NCI-H69 (cell line): ENCODE data around the gene PPP1R17.

Experiments
- DNase-seq: peaks from one replicate; lab custom pipeline; 2025; lab: John Stamatoyannopoulos, UW

The PPP1R17 gene

GRCh38 chr7:31699050-31699449 lies 12.0 kb downstream of the PPP1R17 start:
- no peak for DNase-seq

GRCh38 chr7:31702354-31702753 lies 15.3 kb downstream of the PPP1R17 start:
- DNase-seq, result no peak

DNA sequence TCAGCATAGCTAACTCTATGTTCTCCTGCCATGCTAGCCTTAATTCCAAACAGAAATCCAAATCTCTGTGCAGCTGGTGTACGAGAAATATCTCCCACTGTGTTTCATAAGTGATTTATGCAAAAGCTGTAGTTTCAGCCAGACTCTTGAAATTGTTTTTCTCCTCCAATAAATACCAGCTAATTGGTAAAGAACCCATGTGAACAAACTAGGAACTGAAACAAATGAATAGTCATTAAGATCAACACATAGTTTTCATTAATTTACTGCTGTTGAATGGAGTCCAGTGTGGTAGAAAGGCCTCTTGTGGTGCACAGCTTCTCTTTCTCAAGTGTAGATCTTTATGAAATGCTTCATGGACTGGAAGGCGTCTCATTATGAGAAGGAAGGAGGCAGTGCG lies 18.4 kb downstream of the PPP1R17 start:
- no peak for DNase-seq

DNA sequence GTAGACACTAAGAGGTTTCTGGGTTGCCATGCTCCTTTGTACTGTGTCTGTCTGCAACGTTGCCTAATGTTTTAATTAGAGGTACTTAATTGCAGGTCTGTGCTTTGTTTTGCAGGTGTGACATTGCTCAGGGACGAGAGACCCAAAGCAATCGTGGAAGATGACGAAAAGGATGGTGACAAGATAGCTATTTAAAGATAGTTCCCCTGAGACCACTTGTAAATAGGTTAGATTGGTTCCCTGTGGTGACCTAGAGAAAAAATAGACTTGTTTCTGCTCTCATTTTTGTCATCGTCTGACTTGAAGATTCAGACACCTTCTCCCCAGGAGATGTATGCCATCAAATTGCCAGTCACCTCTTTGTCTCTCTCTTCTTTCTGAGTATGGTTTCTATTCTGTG lies 20.1 kb downstream of the PPP1R17 start:
- peak; percentile 76 for DNase-seq

DNA sequence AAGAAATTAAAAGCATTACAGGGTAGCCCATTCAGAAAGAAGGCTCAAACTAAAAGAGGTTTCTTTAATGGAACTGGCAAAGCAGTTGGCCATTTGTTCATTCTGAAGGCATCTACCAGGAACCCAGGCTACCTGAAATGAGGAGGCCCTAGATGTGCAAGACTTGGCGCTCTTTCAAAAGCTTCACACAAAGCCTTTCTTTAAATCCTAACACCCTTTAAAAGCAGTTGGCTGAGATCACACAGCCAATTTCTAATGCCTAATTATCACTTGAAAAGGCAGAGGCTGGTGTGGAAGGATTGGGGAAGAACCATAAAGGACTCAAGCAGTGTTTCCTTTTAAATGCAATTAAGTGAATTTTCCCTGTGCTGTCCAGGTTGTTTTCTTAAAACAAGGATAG lies 23.2 kb downstream of the PPP1R17 start:
- DNase-seq, result peak; percentile 94

DNA sequence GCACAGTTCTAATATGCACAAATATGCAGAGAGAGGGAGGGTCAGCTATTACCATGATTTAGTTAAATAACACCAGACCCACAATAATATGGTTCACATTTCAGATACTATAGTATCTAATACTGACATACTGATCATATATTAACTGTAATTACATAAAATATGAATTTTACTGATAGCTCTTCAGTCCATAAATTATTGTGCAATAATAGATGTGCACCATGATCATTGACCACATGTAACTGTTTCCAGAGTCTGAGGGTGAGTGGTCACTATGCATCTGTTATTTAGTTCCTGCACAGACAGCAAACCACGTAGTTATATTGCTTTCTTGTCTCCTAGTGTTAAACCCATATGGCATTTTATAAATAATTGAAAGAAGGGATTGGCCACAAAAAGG lies 29.3 kb downstream of the PPP1R17 start:
- no peak for DNase-seq

DNA sequence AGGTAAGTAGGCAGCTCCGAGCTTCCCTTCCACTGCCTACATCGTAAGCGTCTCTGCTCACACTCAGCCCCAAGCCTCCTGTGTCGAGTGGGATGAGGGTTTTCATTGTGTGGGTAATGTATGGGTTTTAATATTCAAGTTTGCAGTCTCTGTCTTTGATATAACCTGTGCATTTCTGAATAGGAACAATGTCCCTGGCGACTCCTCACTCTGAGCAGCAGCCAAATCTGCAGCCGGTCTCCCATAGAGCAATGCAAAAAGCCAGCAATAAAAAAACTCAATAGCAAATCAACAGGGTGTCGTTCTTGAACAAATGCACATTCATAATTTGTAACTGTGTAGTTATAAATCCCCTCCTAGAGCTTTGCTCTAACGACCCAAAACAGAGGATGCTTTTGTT lies 33.4 kb downstream of the PPP1R17 start:
- peak; percentile 88 for DNase-seq

GRCh38 chr7:31724696-31725095 lies 37.7 kb downstream of the PPP1R17 start:
- no peak for DNase-seq

DNA sequence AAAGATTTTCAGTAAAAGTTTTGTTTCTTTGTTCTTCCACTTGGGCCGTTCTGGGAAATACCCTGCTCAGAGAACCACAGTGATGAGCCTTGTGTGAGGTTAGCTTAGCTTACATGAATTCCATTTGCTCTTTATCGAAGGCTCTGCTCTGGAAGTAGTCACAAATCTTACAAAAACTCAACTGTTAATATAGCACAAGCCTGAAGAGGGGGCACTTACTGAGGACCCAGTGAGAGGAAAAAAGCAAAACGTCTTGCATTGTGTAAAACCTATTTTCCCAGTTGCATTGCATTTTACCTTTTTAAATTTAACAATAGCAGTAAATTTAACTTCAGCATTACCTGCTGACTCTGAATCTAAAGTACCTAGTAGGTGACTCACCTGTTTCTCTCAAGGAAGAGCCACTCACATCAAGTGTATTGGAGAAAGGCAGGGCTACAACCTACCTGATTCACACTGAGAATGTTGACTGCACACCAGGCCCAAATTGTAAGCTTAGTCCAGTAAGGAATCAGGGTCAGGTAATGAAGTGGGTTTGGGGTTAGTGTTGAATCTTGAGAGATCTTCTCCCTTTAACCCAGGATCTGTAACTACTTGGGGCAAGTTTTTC lies 42.3 kb downstream of the PPP1R17 start:
- no peak for DNase-seq

DNA sequence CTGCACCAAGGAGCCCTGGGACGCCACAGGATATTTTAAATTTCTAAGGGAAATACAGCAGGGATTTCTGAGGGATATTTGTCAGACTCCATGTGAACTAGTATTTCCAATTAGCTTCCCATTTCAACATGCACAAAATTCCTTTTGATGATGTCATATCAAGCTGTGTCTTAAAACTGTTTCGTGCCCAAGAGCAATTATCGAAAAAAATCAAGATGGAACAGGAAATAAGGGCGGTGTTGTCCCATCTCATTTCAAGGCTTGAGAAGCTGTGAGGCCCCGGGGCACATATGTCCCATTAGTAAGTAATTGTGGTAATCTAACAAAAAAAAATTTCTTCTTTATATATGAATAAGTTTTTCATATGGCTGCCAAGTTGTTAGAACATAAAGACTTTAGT lies 47.4 kb downstream of the PPP1R17 start:
- no peak for DNase-seq

GRCh38 chr7:31735991-31736982 lies 49.3 kb downstream of the PPP1R17 start:
- DNase-seq, result peak; percentile 88

DNA sequence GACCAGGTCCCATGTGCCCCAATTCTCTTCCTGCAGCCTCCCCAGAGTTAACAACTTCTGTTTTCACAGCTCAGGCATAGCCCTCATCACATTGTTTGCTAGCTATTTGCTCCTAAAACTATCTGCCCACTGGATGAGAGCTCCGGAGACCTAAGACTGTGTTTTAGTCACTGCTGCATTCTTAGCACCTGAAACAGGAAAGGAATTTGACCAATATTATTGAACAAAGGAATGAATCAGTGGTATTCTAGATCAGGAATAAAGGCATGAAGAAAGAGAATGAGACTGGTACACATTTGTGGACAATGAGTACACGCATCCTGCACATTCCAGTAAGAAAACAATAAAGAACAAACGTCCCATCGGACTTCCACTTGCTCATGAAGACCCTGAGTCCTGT lies 54.8 kb downstream of the PPP1R17 start:
- DNase-seq, result no peak

- DNase-seq, result peak; percentile 73
Observed at GRCh38 chr7:31744294-31744874, 57.4 kb downstream of the PPP1R17 start.

DNA sequence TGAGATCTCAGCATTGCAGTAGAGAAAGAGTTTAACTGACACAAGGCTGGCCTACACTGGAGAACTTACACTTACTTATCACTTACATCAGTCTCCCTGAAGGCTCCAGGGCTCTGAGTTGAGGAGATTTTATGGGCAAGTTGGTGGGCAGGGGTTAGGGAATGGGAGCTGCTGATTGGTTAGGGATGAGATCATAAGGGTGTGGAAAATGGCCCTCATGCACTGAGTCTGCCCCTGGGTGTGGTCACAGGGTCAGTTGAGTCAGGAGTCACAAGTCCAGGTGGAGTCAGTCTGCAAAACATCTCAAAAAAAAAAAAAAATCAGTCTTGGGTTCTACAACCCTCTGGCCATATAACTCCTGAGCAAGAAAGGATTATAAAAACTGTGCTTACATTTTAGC lies 60.5 kb downstream of the PPP1R17 start:
- no peak for DNase-seq

DNA sequence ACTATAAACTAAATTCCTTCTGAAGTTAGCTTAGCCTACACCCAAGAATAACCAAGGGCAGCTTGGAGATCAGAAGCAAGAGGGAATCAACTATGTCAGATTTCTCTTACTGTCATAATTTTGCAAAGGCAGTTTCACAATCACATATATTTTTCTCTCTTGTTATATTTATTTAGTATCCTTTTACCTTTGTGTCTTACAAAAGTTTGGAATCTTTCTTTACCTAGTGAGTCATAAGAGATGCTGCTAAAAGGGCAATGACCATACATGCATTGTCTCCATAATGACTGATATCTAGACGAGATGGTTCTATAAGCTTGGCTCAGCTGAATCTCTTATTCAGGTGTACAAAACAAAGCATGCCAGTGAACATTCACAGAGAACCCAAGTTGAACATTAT lies 61.1 kb downstream of the PPP1R17 start:
- no peak for DNase-seq

GRCh38 chr7:31751726-31752125 lies 64.7 kb downstream of the PPP1R17 start:
- DNase-seq, result no peak
